Kidney epithelial cell (primary cell): Measurements from ENCODE around the gene TBC1D5. TPM values are rescaled to one million over a fixed set of nuclear protein-coding genes. Genes with fewer than 3 reads are reported as not detected.

ENCODE experiments used
- DNase-seq: peaks from one replicate; pipeline ENCODE4 v3.0.0-alpha.2; 2010; ENCODE audit warnings: low read depth
- H3K27me3 ChIP-seq: 2 replicates; pipeline ENCODE4 v1.6.0; 2011; ENCODE audit warnings: low read length; ENCODE audit not compliant: control insufficient read depth, insufficient read depth
- H3K36me3 ChIP-seq: 2 replicates; pipeline ENCODE4 v1.5.1; 2011; ENCODE audit warnings: low read length; ENCODE audit not compliant: control insufficient read depth, insufficient read depth
- H3K4me3 ChIP-seq: 2 replicates; pipeline ENCODE4 v1.5.1; 2011; ENCODE audit warnings: low read depth, mild to moderate bottlenecking, control low read depth, low read length
- total RNA-seq: library from RNA; depleted of rRNA; stranded (reverse); fragments of >200 nt; gene quantifications from 2 replicates; pipeline ENCODE4 v1.2.3, GENCODE V29; 2015
- TF ChIP-seq, protein P1 (sequence below): IDR thresholded peaks from 2 replicates; pipeline ENCODE4 v1.5.1; 2011; ENCODE audit warnings: mild to moderate bottlenecking, moderate library complexity, low read length, control low read depth, inconsistent platforms; ENCODE audit not compliant: insufficient read depth, poor library complexity, severe bottlenecking

Gene TBC1D5
- total RNA-seq, 1 donor from 2014 or later: 100 TPM

DNA sequence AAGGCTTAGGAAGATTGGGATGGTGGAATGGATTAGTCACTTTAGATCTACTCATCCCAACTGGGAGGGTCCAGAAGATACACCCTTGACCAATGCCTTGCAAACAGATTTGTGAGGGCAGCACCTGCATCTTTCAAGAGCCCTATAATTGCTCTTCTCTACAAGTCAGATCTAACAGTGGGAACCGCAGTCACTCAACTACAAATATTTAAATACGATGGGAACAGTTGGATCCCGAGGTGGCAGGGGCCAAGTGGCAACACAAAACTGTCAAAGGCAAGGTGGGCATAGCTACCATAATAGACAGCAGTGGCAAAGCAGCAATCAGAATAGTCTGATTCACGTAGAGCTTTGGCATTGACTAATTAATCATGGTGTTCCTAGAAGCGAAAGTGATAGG is 152.0 kb downstream of the TBC1D5 start:
- Histone ChIP-seq H3K4me3 (no peak overlapping the region), H3K36me3 (no peaks in the 10 kb centered on the region), H3K27me3 (no peaks in the 10 kb centered on the region)
- DNase-seq: no peak
- TF ChIP-seq, protein P1, sequence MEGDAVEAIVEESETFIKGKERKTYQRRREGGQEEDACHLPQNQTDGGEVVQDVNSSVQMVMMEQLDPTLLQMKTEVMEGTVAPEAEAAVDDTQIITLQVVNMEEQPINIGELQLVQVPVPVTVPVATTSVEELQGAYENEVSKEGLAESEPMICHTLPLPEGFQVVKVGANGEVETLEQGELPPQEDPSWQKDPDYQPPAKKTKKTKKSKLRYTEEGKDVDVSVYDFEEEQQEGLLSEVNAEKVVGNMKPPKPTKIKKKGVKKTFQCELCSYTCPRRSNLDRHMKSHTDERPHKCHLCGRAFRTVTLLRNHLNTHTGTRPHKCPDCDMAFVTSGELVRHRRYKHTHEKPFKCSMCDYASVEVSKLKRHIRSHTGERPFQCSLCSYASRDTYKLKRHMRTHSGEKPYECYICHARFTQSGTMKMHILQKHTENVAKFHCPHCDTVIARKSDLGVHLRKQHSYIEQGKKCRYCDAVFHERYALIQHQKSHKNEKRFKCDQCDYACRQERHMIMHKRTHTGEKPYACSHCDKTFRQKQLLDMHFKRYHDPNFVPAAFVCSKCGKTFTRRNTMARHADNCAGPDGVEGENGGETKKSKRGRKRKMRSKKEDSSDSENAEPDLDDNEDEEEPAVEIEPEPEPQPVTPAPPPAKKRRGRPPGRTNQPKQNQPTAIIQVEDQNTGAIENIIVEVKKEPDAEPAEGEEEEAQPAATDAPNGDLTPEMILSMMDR: no peak

DNA sequence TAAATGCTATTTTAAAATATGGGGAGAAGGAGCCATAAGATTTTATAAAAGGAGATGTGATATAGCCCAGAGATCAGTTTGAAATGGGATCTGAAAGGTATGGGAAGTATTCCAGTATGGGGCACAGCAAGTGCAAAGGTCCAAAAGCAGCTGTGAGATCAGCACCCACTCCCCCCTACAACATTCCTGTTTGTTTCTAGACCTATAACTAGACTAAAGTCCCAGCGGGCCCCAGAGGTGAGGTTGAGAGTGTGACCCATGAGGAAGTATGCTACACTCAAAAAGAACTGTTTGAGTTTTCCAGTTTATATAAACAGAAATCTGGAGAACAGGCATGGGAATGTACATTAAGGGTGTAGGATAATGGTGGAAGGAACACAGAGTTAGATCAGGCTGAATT is 152.5 kb downstream of the TBC1D5 start:
- Histone ChIP-seq H3K27me3 (no peaks in the 10 kb centered on the region), H3K36me3 (no peaks in the 10 kb centered on the region), H3K4me3 (no peak overlapping the region)
- no peak for DNase-seq
- TF ChIP-seq, protein P1: no peak

DNA sequence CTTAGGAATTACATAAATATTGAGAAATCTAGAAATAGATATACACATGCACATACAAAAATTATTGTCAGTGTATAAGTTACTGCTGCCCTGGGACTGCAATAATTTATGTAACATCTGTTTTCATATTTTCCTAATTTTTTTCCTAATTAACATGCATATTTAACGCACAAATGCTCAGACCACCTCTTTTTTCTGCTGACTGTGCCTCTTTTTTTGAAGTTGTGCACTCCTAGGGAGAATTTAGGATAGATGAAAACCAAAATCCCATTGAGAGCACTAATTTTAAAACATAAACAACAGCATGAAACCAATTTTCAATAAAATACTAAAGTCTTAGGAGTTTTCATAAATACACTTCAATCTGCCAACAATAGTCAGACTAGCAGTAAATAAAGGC is 154.0 kb downstream of the TBC1D5 start:
- Histone ChIP-seq H3K36me3 (no peaks in the 10 kb centered on the region), H3K4me3 (no peak overlapping the region), H3K27me3 (no peaks in the 10 kb centered on the region)
- TF ChIP-seq, protein P1: no peak
- no peak for DNase-seq

DNA sequence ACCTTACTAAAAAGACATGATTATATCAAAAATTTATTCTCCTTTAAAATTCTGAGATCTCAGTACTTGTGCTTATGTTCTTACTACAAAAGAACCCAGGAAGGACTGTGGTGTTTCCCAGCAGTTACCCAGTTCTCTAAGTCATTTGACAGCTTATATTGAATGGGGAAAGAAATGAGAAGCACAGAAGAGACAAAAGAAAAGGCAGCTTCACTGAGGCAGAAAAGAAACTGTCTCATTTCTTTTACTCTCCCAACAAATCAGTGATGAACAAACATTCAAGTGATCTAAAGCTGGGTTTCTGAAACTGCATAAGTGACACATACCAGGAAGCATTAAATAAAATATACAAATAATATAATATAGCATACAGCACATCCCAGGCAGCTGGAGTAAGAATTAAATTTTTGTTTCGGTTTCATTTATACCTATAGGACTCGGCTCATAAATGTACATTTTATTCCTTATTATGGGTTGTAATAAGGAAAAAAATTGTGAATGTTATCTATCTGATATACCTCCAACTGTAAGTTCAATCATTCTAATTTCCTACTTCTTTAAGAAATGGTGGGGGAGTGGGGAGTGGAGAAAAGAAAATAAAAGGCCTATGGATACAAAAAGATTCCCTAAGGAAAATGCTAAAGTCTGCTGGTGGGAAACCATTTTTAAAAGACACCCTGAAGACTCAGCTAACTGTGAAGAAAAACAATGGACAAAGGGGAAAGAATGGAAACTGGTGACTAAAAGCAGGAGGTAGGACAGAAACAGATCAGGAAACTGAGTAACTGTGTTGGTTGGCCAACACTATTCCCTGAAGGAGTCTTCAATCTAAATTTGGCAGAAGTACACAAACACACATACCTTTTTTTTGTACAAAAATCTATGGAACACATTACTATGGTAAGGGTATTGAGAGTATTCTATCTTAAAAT is 156.8 kb downstream of the TBC1D5 start:
- H3K27me3 ChIP-seq: no peaks in the 10 kb centered on the region
- H3K4me3 ChIP-seq: no peak overlapping the region
- DNase-seq: no peak
- H3K36me3 ChIP-seq: no peaks in the 10 kb centered on the region
- TF ChIP-seq, protein P1: no peak

DNA sequence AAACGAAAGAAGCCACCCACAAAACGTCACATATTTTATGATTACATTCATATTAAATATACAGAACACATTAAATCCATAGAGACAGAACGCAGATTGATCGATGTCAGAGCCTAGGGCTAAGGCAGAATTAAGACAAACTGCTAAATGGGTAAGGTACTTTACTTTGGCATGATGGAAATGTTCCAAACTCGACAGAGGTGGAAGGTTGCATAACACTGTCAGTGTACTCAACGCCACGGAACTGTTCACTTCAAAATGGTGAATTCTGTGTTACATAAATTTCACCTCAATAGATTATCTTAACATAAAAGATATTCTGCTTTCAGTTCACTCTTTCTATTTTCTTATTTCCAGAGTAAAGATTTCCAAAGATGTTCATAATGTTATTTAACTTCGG is 158.4 kb downstream of the TBC1D5 start:
- TF ChIP-seq, protein P1: no peak
- H3K36me3 ChIP-seq: no peaks in the 10 kb centered on the region

More for the DNA sequence above, 158.4 kb downstream of the TBC1D5 start:
- no peak overlapping the region for H3K4me3 ChIP-seq
- no peak for DNase-seq
- H3K27me3 ChIP-seq: no peaks in the 10 kb centered on the region
